Measurements from ENCODE around the gene S100A5. TPM values are rescaled to one million over a fixed set of nuclear protein-coding genes. Genes with fewer than 3 reads are reported as not detected.
A peak's percentile ranks its signal among the peaks of the same experiment; 100 is the strongest.
"Not testable (repeated sequence)": the region's sequence is repeated elsewhere in the genome, so short reads cannot be mapped to it uniquely, and the experiment has no call there.

The S100A5 gene
- total RNA-seq, 4 donors from 2014 or later = not detected

DNA sequence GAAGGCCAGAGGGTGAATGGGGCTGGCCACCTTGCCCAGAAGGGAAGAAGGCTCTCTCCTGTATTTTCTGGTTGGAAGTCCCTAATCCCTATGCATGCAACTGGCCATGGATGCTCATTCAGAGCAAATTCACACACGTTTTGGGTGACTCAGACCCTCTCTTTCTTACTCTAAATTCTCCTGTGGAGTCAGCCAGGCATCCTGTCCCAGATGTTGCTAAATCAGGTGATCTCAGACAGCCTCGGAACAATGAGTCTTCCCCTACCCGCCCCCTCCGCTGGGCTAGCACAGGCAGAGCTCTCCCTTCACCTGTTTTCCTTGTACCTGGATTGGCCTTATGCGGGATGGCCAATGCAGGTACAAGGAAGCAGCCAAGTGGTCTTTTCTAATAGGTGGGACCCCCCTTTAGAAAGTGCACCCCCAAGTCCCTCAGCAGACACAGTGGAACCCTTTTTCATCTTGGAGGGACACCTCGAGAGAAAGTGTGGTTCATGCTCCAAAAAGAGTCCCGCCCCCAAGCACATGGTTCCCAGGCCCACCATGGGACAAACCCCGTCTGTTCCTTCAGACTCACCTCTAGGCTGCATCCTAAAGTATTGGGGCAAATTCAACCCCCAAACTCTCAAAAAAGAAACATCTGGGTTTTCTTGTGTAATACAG lies 13.6 kb downstream of the S100A5 start:
- Histone ChIP-seq H3K4me1 (peaks cover 0 to 21% (median 0%) of the 10 kb centered on the region in 3 donors), H3K27ac (no peak overlapping the region), H3K9me3 (no peaks in the 10 kb centered on the region), H3K36me3 (peaks cover 0 to 4% of the 10 kb centered on the region in 2 donors), H3K4me3 (no peak overlapping the region), H3K27me3 (no peaks in the 10 kb centered on the region)
- WGBS, 2 donors (ENCODE audit: low coverage in 1 of 2) = 72 to 75% methylated on average over 4 to 7 of the region's 8 CpGs
- no peak for ATAC-seq
- TF ChIP-seq EP300 (IDR thresholded peaks at IDR 0.05) = no peak
- TF ChIP-seq POLR2A (IDR thresholded peaks at IDR 0.05) = no peak
- TF ChIP-seq POLR2AphosphoS5 (IDR thresholded peaks at IDR 0.05) = no peak
- TF ChIP-seq, protein P1, sequence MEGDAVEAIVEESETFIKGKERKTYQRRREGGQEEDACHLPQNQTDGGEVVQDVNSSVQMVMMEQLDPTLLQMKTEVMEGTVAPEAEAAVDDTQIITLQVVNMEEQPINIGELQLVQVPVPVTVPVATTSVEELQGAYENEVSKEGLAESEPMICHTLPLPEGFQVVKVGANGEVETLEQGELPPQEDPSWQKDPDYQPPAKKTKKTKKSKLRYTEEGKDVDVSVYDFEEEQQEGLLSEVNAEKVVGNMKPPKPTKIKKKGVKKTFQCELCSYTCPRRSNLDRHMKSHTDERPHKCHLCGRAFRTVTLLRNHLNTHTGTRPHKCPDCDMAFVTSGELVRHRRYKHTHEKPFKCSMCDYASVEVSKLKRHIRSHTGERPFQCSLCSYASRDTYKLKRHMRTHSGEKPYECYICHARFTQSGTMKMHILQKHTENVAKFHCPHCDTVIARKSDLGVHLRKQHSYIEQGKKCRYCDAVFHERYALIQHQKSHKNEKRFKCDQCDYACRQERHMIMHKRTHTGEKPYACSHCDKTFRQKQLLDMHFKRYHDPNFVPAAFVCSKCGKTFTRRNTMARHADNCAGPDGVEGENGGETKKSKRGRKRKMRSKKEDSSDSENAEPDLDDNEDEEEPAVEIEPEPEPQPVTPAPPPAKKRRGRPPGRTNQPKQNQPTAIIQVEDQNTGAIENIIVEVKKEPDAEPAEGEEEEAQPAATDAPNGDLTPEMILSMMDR (IDR thresholded peaks at IDR 0.05) = no peak

DNA sequence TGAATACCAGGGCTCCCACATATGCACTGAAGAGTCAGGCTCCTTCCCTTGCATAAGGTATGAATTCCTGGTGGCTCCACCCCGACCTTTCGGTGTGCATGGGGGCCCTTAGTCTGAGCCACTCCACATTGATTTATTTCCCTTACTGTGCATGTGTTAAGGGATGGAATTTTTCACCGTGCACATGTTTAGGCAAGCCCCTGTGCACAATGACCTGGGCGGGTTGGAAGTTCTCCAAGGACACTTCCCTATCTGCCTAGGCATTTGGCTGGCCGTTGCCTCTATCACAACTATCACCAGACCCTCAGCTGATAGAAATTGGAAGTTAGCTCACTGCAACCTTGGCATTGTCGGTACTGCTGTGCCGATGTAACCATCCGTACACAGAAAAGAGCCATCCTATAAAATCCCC lies 14.6 kb downstream of the S100A5 start:
- 56 to 69% methylated on average over 7 of the region's 8 CpGs for WGBS, 2 donors (ENCODE audit: low coverage in 1 of 2)
- no peak overlapping the region for H3K4me3 ChIP-seq
- peaks cover 0 to 12% (median 0%) of the 10 kb centered on the region in 3 donors for H3K4me1 ChIP-seq
- peaks cover 0 to 4% of the 10 kb centered on the region in 2 donors for H3K36me3 ChIP-seq
- H3K27me3 ChIP-seq = no peaks in the 10 kb centered on the region
- H3K9me3 ChIP-seq = no peaks in the 10 kb centered on the region
- TF ChIP-seq POLR2AphosphoS5 (IDR thresholded peaks at IDR 0.05) (no peak), POLR2A (IDR thresholded peaks at IDR 0.05) (no peak)
- TF ChIP-seq, protein P1 (IDR thresholded peaks at IDR 0.05) = no peak
- no peak for ATAC-seq
- no peak overlapping the region for H3K27ac ChIP-seq

DNA sequence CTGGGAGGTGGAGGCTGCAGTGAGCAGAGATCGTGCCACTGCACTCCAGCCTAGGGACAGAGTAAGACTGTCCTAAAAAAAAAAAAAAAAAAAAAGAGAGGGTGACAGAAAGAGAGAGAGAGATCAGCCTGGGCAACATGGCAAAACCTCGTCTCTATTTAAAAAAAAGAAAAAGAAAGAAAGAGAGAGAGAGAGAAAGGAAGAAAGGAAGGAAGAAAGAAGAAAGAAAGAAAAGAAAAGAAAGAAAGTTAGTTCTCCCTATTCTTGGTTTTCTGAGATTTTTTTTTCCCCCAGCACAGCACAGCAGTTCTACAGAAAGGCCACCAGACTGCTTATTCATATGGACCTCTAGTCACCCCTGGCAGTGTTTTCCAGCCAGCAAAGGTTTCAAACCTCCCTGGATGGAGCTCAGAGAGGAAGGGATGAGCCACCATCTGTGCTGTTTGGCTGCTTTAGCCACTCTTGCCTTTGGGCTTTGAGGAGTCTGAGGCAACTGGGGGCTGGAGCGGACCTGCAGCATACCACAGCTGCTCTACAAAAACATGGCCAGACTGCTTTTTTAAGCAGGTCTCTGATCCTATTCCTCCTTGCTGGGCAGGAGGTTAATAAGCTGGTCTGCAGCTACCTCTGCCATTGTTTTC lies 15.5 kb downstream of the S100A5 start:
- 27 to 60% methylated on average over 1 to 2 of the region's 3 CpGs for WGBS, 2 donors (ENCODE audit: low coverage in 1 of 2)
- Histone ChIP-seq H3K27me3 (no peaks in the 10 kb centered on the region), H3K4me1 (peaks cover 0 to 8% (median 0%) of the 10 kb centered on the region in 3 donors), H3K36me3 (peaks cover 0 to 4% of the 10 kb centered on the region in 2 donors), H3K27ac (no peak overlapping the region), H3K4me3 (no peak overlapping the region), H3K9me3 (no peaks in the 10 kb centered on the region)
- ATAC-seq = peak; percentile 87
- no peak for TF ChIP-seq POLR2AphosphoS5 (IDR thresholded peaks at IDR 0.05)
- TF ChIP-seq, protein P1 (IDR thresholded peaks at IDR 0.05) = peak in 1 of 4 experiments; percentile 8
- TF ChIP-seq POLR2A (IDR thresholded peaks at IDR 0.05) = no peak
- TF ChIP-seq EP300 (IDR thresholded peaks at IDR 0.05) = no peak

DNA sequence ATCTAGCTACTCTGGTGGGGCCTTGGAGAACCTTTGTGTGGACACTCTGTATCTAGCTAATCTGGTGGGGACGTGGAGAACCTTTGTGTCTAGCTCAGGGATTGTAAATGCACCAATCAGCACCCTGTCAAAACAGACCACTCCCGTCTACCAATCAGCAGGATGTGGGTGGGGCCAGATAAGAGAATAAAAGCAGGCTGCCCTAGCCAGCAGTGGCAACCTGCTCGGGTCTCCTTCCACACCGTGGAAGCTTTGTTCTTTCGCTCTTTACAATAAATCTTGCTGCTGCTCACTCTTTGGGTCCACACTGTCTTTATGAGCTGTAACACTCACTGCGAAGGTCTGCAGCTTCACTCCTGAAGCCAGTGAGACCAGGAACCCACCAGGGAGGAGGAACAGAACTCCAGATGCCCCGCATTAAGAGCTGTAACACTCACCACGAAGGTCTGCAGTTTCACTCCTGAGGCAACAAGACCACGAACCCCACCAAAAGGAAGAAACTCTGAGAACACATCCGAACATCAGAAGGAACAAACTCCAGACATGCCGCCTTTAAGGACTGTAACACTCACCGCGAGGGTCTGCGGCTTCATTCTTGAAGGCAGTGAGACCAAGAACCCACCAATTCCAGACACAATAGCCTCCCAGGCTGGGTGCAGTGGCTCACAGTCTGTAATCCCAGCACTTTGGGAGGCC lies 18.2 kb downstream of the S100A5 start:
- not testable (repeated sequence) for H3K27me3 ChIP-seq, H3K4me1 ChIP-seq, H3K27ac ChIP-seq, H3K4me3 ChIP-seq, H3K9me3 ChIP-seq, ATAC-seq, H3K36me3 ChIP-seq
- WGBS, 2 donors (ENCODE audit: low coverage in 1 of 2) = 59 to 87% methylated on average over 3 to 6 of the region's 14 CpGs

DNA sequence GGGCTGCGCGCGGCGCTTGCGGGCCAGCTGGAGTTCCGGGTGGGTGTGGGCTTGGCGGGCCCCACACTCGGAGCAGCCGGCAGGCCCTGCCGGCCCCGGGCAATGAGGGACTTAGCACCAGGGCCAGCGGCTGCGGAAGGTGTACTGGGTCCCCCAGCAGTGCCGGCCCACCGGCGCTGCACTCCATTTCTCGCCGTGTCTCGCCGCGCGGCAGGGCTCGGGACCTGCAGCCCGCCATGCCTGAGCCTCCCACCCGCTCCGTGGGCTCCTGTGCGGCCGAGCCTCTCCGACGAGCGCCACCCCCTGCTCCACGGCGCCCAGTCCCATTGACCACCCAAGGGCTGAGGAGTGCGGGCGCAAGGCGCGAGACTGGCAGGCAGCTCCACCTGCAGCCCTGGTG lies 18.9 kb downstream of the S100A5 start:
- H3K4me3 ChIP-seq, H3K27ac ChIP-seq, H3K4me1 ChIP-seq, H3K36me3 ChIP-seq, ATAC-seq, H3K9me3 ChIP-seq, H3K27me3 ChIP-seq: not testable (repeated sequence)
- WGBS, 2 donors (ENCODE audit: low coverage in 1 of 2) = 95% methylated on average over 12 of the region's 37 CpGs; no CpG with 5 or more reads in 1 of the 2 donors

All from gastroesophageal sphincter (tissue), 4 donors.